Right ventricle myocardium superior (tissue), 1 donor: ENCODE data around the gene SPZ1. TPM values are rescaled to one million over a fixed set of nuclear protein-coding genes. Genes with fewer than 3 reads are reported as not detected.
"Not testable (repeated sequence)": the region's sequence is repeated elsewhere in the genome, so short reads cannot be mapped to it uniquely, and the experiment has no call there.

Experiments used
- ATAC-seq: fragments of 200-7000 bp; cut with Tn5 transposase; one replicate; pipeline ENCODE4 v1.9.1; 2020; ENCODE audit warnings: mild to moderate bottlenecking; ENCODE audit not compliant: poor library complexity
- DNase-seq: peaks from one replicate; pipeline ENCODE4 v3.0.0-alpha.2; 2020
- intact Hi-C: fragments of 100-400 bp; cut with DNase I; formaldehyde crosslinking; loops from one replicate; pipeline ENCODE4 v1.11.2; 2022
- long read RNA-seq: library from polyadenylated mRNA; unstranded; transcript quantifications from one replicate; pipeline ENCODE4 v2.0.0, GENCODE V29; 2021
- total RNA-seq: library from RNA; stranded (reverse); fragmentation: NEBNext Ultra II Directional; extraction: Animal tissue kit (Norgen Biotek cat#: 25700); gene quantifications from one replicate; pipeline ENCODE4 v1.2.1, GENCODE V29; 2021
- donor health status: DM: no; HTN: yes; CAD: no; lungs with severe emphysema.

The SPZ1 gene, protein sequence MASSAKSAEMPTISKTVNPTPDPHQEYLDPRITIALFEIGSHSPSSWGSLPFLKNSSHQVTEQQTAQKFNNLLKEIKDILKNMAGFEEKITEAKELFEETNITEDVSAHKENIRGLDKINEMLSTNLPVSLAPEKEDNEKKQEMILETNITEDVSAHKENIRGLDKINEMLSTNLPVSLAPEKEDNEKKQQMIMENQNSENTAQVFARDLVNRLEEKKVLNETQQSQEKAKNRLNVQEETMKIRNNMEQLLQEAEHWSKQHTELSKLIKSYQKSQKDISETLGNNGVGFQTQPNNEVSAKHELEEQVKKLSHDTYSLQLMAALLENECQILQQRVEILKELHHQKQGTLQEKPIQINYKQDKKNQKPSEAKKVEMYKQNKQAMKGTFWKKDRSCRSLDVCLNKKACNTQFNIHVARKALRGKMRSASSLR
- not detected for total RNA-seq
- long read RNA-seq, result 0 reads

DNA sequence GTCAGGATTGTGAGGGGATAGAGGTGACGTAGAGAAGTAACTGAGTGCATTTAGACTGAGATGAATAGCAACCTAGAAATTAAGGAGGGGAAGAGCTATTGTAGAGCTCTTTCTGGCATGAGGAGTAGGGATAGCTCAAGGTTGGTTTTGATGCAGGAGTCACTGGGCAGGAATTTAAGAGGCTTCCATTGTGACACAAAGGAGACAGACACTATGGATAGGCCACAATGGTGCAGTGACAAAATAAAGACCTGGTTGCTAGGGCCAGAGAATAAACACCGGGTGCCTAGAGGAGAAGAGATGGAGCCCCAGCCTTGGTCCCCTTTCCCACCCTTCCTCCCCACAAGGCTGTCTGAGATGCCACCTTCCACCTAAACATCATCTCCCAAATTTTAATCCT, at the start of gene SPZ1:
TSS of gene SPZ1 (plus strand) at position 301 of the 400 bp plus-strand sequence. CDS start 214 bp downstream, outside the sequence.
- ATAC-seq (no peak), DNase-seq (no peak)
- intact Hi-C loops, result no loop called here

DNA sequence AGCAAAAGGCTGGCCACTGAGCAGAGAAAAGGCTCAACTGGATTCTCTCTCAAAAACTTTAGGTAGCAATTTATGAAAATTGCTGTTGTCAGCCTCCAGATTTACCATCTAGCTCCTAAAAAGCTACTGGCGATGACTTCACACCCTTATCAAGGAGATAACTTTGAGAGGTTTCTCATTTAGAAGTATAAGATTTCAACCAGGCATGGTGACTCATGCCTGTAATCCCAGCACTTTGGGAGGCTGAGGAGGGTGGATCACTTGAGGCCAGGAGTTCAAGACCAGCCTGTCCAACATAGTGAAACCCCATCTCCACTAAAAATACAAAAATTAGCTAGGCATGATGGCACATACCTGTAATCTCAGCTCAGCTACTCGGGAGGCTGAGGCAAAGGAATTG, 49.3 kb upstream of the SPZ1 start:
- not testable (repeated sequence) for DNase-seq, ATAC-seq
- intact Hi-C loops, result loop anchor here (10.0 kb wide), 1 partner anchor 176 kb away; no protein-coding TSS in a partner anchor

DNA sequence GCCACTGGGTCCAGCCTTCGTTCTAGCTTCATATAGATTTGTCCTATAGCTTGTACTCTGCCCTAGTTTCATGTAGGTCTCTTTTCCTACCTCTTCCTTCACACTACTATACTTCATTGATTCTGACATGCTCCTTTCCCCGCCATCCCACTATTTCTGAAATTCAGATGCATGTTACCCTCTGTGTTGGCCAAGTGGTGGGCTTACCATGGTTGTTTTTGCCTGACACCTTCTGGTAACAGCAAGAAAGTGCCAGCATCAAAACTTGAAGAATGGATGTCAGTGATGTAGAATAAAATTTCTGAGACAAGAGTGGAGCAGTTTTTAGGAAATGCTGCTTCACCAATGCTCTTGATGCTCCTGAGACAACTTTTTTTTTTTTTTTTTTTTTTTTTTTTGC, 44.5 kb upstream of the SPZ1 start:
- DNase-seq (no peak), ATAC-seq (peak; percentile 68)
- intact Hi-C loops, result loop anchor here (10.0 kb wide), 1 partner anchor 181 kb away; no protein-coding TSS in a partner anchor

DNA sequence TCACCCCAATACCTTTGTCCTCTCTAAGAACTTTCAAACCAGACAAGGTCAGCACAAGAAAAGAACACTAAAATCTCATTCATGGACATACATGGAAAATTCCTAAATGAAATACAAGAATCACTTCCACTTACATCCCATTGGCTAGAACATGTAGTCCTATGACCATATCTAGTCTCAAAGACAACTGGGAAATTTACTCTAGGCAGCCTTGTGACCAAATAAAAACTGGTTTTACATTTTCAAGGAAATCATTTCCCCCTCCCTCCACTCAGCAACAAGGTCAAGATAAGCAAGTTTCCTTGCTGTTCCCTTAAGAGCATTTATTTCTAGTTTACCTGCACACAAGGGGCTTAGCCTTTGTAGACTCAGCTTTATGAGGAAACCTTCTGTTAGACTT, 43.6 kb upstream of the SPZ1 start:
- intact Hi-C loops, result loop anchor here (10.0 kb wide), 1 partner anchor 181 kb away; no protein-coding TSS in a partner anchor
- DNase-seq, result no peak
- ATAC-seq, result no peak

DNA sequence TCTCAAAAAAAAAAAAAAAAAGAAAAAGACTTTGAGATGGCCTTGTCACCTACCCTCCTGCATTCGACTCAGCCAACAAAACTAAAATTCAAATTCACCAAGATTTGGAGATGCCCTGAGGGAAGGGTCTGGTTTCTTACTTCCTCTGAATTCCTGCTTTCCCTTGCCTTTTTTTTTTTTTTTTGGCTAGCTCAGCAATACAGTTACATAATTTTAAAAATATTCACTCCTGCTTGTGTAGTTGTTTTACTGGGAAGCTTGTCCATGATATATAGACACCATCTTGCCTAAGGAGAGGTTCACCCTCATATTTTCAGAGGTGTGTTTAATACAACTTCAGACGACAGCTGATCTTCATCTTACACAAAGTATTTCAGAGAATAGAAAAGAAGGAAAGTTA, 42.6 kb upstream of the SPZ1 start:
- ATAC-seq (no peak), DNase-seq (no peak)
- intact Hi-C loops, result loop anchor here (10.0 kb wide), 1 partner anchor 182 kb away; no protein-coding TSS in a partner anchor

DNA sequence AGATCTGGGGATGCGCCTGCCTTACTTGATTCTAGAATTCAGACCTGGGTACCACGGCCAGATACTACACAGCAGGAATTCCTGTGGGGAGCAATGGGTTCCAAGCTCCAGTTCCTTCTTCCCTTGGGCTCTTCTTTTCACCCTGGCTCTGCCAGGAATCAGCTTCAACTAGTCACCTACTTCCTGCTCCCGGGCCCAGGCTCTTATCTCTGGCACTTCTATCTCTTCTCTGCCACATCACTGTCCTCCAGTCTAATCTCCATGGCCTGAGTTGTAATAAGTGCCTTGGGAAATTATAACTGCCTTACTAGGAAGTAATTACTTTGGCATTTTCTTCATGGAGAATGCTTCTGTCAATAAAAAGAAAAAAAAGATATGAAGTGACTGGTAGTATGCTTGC, 37.7 kb upstream of the SPZ1 start:
- intact Hi-C loops, result no loop called here
- no peak for ATAC-seq
- no peak for DNase-seq

DNA sequence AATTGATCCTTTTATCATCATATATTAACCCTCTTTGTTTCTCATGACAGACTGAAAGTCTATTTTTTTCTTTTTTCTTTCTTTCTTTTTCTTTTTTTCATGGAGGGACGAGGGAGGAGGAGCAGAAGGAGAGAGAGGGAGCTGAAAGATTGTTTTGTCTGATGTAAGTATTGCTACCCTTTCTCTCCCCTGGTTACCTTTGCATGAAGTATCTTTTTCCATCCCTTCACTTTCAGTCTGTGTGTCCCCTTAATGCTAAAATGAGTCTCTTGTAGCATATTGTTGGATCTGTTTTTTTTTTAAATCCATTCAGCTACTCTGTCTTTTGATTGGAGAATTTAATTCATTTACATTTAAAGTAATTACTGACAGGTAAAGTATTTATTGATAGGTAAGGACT, 36.4 kb upstream of the SPZ1 start:
- ATAC-seq, result no peak
- no peak for DNase-seq
- intact Hi-C loops, result no loop called here

DNA sequence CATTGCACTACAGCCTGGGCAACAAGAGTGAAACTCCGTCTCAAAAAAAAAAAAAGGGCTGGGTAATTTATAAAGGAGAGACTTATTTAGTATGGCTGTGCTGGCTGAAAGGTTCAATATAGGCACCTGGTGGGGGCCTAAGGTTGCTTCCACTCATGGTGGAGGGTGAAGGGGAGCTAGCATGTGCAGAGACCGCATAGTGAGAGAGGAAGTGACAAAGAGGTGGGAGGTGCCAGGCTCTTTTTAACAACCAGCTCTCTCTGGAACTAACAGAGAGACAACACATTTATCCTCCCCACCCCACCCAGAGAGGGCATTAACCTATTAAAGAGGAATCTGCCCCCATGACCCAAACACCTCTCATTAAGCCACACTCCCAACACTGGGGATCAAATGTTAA, 35.1 kb upstream of the SPZ1 start:
- intact Hi-C loops, result no loop called here
- ATAC-seq (no peak), DNase-seq (no peak)

DNA sequence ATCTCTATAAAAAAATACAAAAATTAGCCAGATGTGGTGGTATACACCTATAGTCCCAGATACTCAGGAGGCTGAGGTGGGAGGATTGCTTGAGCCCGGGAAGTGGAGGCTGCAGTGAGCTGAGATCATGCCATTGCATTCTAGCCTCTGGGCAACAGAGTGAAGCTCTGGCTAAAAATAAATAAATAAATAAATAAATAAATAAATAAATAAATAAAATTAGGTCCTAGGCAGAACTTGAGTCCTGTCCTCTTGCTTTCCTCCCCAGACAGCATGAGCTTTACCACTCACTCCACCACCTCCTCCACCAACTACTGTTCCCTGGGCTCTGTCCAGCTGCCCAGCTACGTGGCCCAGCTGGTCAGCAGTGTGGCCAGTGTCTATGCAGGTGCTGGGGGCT, 31.6 kb upstream of the SPZ1 start:
- ATAC-seq, result no peak
- intact Hi-C loops, result no loop called here

DNA sequence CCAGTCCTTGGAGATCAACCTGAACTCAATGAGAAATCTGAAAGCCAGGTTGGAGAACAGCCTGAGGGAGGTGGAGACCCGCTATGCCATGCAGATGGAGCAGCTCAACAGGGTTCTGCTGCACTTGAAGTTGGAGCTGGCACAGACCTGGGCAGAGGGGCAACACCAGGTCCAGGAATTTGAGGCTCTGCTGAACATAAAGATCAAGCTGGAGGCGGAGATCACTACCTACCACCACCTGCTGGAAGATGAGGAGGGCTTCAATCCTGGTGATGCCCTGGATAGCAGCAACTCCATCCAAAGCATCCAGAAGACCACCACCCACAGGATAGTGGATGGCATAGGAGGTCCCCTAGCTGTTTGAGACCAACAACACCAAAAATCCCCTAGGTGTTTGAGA, 30.5 kb upstream of the SPZ1 start:
- ATAC-seq (no peak), DNase-seq (no peak)

More for the DNA sequence above, 31.6 kb upstream of the SPZ1 start:
- DNase-seq, result no peak

DNA sequence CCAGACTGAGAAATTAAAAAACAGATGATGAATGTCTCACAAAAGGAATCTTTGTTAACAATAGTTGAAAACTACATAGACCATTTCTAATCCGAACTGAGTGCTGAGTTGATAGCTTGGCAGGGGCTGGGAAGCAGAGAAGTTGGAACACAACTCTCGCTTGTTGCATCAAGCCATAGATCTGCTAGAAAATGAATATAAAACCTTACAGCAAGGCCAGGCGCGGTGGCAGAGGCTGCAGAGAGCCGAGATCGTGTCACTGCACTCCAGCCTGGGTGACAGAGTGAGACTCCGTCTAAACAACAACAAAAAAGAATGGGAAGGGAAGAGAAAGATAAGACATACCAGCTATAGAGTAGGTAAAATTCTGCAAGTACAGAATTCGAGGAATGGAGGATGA, 28.0 kb upstream of the SPZ1 start:
- DNase-seq, result no peak
- intact Hi-C loops, result no loop called here
- ATAC-seq, result no peak

More for the DNA sequence above, 30.5 kb upstream of the SPZ1 start:
- intact Hi-C loops, result no loop called here

DNA sequence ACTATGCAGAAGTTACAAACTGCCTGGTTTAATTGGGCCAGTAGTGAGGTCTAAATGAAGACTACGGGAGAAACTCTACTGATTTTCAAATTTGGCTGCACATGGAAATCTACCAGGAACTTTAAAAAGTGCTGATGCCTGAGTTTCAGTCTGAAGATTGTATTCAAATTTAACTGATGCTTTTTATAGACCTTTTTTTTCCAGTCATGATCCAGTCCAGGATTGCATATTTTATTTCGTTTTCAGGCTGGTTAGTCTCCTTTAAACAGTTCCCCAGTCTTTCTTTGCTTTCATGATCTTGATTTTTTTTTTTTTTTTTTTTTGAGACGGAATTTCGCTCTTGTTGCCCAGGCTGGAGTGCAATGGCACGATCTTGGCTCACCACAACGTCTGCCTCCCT, 23.7 kb upstream of the SPZ1 start:
- ATAC-seq, result no peak
- intact Hi-C loops, result no loop called here

DNA sequence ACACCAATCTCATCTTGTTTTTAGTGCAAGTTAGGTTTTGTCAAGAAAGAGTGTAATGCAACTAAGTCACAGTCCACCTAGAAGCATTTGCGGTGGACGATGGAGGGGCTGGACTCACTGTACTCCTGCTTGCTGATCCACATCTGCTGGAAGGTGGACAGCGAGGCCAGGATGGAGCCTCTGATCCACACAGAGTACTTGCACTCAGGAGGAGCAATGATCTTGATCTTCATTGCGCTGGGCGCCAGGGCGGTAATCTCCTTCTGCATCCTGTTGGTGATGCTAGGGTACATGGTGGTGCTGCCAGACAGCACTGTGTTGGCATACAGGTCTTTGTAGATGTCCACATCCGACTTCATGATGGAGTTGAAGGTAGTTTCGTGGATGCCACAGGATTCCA, 20.2 kb upstream of the SPZ1 start:
- ATAC-seq, result no peak
- intact Hi-C loops, result no loop called here
- DNase-seq, result no peak

More for the DNA sequence above, 23.7 kb upstream of the SPZ1 start:
- DNase-seq, result no peak

DNA sequence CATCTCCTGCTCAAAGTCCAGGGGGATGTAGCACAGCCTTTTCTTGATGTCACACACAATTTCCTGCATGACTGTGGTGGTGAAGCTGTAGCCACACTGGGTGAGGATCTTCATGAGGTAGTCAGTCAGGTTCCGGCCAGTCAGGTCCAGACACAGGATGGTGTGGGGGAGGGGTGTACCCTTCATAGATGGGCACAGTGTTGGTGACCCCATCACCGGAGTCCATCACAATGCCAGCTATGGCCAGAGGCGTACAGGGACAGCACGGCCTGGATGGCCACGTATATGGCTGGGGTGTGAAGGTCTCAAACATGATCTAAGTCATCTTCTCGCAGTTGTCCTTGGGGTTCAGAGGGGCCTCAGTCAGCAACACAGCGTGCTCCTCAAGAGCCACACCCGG, 19.7 kb upstream of the SPZ1 start:
- intact Hi-C loops, result no loop called here
- DNase-seq (no peak), ATAC-seq (no peak)

DNA sequence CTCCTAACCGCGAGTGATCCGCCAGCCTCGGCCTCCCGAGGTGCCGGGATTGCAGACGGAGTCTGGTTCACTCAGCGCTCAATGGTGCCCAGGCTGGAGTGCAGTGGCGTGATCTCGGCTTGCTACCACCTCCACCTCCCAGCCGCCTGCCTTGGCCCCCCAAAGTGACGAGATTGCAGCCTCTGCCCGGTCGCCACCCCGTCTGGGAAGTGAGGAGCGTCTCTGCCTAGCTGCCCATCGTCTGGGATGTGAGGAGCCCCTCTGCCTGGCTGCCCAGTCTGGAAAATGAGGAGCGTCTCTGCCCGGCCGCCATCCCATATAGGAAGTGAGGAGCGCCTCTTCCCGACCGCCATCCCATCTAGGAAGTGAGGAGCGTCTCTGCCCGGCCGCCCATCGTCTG, 19.0 kb upstream of the SPZ1 start:
- intact Hi-C loops, ATAC-seq, DNase-seq: not testable (repeated sequence)

DNA sequence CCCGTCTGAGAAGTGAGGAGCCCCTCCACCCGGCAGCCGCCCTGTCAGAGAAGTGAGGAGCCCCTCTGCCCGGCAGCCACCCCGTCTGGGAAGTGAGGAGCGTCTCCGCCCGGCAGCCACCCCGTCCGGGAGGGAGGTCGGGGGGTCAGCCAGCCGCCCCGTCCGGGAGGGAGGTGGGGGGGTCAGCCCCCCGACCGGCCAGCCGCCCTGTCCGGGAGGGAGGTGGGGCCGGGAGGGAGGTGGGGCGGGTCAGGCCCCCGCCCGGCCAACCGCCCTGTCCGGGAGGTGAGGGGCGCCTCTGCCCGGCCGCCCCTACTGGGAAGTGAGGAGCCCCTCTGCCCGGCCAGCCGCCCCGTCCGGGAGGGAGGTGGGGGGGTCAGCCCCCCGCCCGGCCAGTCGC, 18.5 kb upstream of the SPZ1 start:
- ATAC-seq, DNase-seq, intact Hi-C loops: not testable (repeated sequence)

DNA sequence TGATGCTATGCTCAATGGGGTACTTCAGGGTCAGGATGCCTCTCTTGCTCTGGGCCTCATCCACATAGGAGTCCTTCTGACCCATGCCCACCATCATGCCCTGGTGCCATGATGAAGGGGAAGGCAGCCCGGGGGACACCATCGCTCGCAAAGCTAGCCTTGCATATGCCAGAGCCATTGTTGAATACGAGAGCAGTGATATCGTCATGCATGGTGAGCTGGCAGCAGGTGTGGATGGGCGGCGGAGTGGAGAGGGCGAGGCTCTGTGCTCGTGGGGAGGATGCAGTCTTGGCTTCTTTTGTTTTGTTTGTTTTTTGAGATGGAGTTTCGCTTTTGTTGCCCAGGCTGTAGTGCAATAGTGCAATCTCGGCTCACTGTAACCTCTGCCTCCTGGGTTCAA, 17.2 kb upstream of the SPZ1 start:
- DNase-seq (no peak), ATAC-seq (no peak)
- intact Hi-C loops, result no loop called here

DNA sequence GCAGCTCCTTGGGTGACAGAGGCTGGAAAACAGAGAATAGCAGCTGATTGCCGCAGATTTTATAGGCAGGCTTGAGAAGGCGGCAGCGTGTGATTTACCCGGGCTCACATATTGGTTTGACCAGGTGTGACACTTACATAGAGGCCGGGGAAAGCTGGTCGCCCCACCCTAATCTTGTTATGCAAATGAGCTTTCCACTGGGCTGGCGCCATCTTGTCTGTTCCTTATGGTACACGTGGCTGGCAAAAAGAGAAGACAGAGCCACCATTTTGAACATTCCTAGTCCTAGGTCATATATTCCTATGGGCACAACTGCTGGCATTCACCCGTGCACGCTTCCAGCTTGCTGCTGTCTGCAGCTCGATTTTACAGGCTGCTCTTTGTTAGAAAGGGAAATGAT, 11.3 kb upstream of the SPZ1 start:
- ATAC-seq (no peak), DNase-seq (no peak)
- intact Hi-C loops, result loop anchor here (5.0 kb wide), 1 partner anchor 216 kb away; no protein-coding TSS in a partner anchor

DNA sequence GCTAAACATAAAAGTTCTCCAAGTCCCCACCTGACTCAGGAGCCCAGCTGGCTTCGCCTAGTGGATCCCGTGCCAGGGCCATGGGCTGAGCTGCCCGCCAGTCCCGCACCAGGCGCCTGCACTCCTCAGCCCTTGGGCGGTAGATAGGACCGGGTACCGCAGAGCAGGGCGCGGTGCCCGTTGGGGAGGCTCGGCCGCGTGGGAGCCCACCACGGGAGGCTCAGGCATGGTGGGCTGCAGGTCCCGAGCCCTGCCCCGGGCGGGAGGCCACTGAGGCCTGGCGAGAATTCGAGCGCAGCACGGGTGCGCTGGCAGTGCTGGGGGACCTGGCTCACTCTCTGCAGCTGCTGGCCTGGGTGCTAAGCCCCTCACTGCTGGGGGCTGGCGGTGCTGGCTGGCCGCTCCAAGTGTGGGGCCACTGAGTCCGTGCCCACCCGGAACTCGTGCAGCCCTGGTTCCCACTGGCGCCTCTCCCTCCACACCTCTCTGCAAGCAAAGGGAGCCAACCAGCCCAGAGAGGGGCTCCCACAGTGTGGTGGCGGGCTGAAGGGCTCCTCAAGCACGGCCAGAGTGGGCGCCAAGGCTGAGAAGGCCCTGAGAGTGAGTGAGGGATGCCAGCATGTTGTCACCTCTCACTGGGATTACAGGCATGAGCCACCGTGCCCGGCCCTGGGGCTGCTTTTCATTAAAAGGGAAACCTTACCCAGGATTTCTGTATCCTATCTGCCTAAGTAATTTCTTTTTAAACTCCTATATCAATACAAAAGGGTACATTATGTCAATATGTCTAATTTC, 9.7 kb upstream of the SPZ1 start:
- DNase-seq (no peak), ATAC-seq (no peak)
- intact Hi-C loops, result loop anchor here (5.0 kb wide), 1 partner anchor 218 kb away; no protein-coding TSS in a partner anchor
